ENCODE data around the gene ZNF438.

The ZNF438 gene

GRCh38 chr10:30885423-30885822 is 146.2 kb downstream of the ZNF438 start:
- no peak for DNase-seq (ENCODE audit: extremely low read depth, low read depth)
- TF ChIP-seq CTCF (IDR thresholded peaks at IDR 0.05; ENCODE audit: low read depth, low read length): no peak

GRCh38 chr10:30883751-30884150 is 147.9 kb downstream of the ZNF438 start:
- no peak for DNase-seq (ENCODE audit: extremely low read depth, low read depth)

GRCh38 chr10:30883116-30883515 is 148.5 kb downstream of the ZNF438 start:
- no peak for DNase-seq (ENCODE audit: extremely low read depth, low read depth)
- no peak for TF ChIP-seq CTCF (IDR thresholded peaks at IDR 0.05; ENCODE audit: low read depth, low read length)

More at GRCh38 chr10:30883751-30884150, 147.9 kb downstream of the ZNF438 start:
- TF ChIP-seq CTCF (IDR thresholded peaks at IDR 0.05; ENCODE audit: low read depth, low read length): no peak

GRCh38 chr10:30882281-30882680 is 149.4 kb downstream of the ZNF438 start:
- TF ChIP-seq CTCF (IDR thresholded peaks at IDR 0.05; ENCODE audit: low read depth, low read length): no peak

GRCh38 chr10:30878920-30879319 is 152.7 kb downstream of the ZNF438 start:
- no peak for TF ChIP-seq CTCF (IDR thresholded peaks at IDR 0.05; ENCODE audit: low read depth, low read length)
- DNase-seq (ENCODE audit: extremely low read depth, low read depth): no peak

More at GRCh38 chr10:30882281-30882680, 149.4 kb downstream of the ZNF438 start:
- no peak for DNase-seq (ENCODE audit: extremely low read depth, low read depth)

GRCh38 chr10:30877111-30877510 is 154.6 kb downstream of the ZNF438 start:
- TF ChIP-seq CTCF (IDR thresholded peaks at IDR 0.05; ENCODE audit: low read depth, low read length): no peak
- DNase-seq (ENCODE audit: extremely low read depth, low read depth): no peak

GRCh38 chr10:30873411-30873810 is 158.3 kb downstream of the ZNF438 start:
- TF ChIP-seq CTCF (IDR thresholded peaks at IDR 0.05; ENCODE audit: low read depth, low read length): no peak
- DNase-seq (ENCODE audit: extremely low read depth, low read depth): no peak
